Endothelial cell (in vitro differentiated cells): ENCODE results near the gene TMEM245. TPM values are rescaled to one million over a fixed set of nuclear protein-coding genes. Genes with fewer than 3 reads are reported as not detected.

Experiments used
- DNase-seq: peaks from one replicate; pipeline ENCODE4 v3.0.0; 2021; ENCODE audit warnings: low spot score
- H3K27ac Mint-ChIP-seq: one replicate; pipeline ENCODE4 v1.8.0; 2021; ENCODE audit warnings: mixed read lengths, inconsistent platforms; ENCODE audit not compliant: unreplicated experiment
- H3K27me3 Mint-ChIP-seq: one replicate; pipeline ENCODE4 v1.8.0; 2021; ENCODE audit warnings: mild to moderate bottlenecking, moderate library complexity, mixed read lengths, inconsistent platforms; ENCODE audit not compliant: unreplicated experiment
- H3K36me3 Mint-ChIP-seq: one replicate; pipeline ENCODE4 v1.8.0; 2021; ENCODE audit warnings: mild to moderate bottlenecking, low read depth, mixed read lengths, inconsistent platforms; ENCODE audit not compliant: unreplicated experiment
- H3K4me1 Mint-ChIP-seq: one replicate; pipeline ENCODE4 v1.8.0; 2021; ENCODE audit warnings: mild to moderate bottlenecking, mixed read lengths, inconsistent platforms; ENCODE audit not compliant: unreplicated experiment
- H3K4me3 Mint-ChIP-seq: one replicate; pipeline ENCODE4 v1.8.0; 2021; ENCODE audit warnings: mild to moderate bottlenecking, mixed read lengths, inconsistent platforms; ENCODE audit not compliant: unreplicated experiment
- H3K9me3 Mint-ChIP-seq: one replicate; pipeline ENCODE4 v1.8.0; 2021; ENCODE audit warnings: mixed read lengths, inconsistent platforms; ENCODE audit not compliant: unreplicated experiment
- total RNA-seq: library from RNA; stranded (reverse); fragmentation: NEBNext Ultra II Directional; extraction: Animal tissue kit (Norgen Biotek cat#: 25700); gene quantifications from one replicate; pipeline ENCODE4 v1.2.1, GENCODE V29; 2021; ENCODE audit not compliant: unreplicated experiment
- TF ChIP-seq, protein P1 (sequence below): fragments of 200-600 bp; sonication (generic); IDR thresholded peaks from one replicate; pipeline ENCODE4 v1.5.0; 2021; ENCODE audit warnings: antibody characterized with exemption; ENCODE audit not compliant: unreplicated experiment

Gene TMEM245
- total RNA-seq, 1 donor from 2014 or later, result 32.6 TPM

DNA sequence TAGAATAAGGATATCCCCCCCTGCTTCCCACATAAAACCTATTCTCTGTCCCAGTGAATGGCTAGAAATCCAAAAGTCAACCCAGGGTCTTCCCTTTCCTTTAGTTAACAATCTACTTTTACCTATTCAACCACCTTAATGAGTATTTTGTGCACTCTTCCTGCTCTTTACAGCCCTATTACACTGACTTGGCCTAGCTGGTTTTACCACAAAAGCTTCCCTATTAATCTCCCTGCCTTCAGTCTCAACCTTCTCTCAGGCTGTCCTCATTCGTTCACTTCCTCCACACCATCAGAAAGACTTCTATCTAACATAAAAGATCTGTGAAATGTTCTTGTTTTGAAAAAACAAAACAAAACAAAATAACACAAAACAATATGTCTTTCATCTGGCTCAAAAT is 122.6 kb downstream of the TMEM245 start:
- Mint-ChIP-seq H3K36me3 (no peaks in the 10 kb centered on the region), H3K4me1 (peaks cover 22% of the 10 kb centered on the region), H3K9me3 (no peaks in the 10 kb centered on the region), H3K4me3 (no peak overlapping the region), H3K27me3 (peaks cover 3% of the 10 kb centered on the region), H3K27ac (peak overlapping the region; percentile 28)
- DNase-seq, result no peak
- TF ChIP-seq, protein P1, sequence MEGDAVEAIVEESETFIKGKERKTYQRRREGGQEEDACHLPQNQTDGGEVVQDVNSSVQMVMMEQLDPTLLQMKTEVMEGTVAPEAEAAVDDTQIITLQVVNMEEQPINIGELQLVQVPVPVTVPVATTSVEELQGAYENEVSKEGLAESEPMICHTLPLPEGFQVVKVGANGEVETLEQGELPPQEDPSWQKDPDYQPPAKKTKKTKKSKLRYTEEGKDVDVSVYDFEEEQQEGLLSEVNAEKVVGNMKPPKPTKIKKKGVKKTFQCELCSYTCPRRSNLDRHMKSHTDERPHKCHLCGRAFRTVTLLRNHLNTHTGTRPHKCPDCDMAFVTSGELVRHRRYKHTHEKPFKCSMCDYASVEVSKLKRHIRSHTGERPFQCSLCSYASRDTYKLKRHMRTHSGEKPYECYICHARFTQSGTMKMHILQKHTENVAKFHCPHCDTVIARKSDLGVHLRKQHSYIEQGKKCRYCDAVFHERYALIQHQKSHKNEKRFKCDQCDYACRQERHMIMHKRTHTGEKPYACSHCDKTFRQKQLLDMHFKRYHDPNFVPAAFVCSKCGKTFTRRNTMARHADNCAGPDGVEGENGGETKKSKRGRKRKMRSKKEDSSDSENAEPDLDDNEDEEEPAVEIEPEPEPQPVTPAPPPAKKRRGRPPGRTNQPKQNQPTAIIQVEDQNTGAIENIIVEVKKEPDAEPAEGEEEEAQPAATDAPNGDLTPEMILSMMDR, result no peak

DNA sequence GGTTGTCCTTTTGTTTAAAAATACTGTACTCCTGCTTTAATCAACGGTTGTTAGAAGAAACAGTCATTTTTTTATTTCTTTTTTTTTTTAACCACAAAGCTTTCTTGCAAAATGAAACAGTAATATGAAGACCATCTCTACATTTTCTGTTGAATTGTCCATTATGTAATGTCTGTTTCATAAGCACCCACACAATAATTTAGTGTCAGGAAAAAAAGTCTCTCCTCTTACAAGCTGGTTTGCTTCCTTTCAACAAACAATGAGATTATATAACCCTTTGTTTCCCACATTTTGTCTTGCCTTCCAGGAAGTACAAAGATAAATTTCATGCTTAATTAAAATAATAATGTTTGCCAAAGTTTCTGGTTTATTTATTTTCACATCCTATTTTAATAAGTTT is 123.1 kb downstream of the TMEM245 start:
- H3K27ac Mint-ChIP-seq, result no peak overlapping the region
- H3K4me3 Mint-ChIP-seq, result no peak overlapping the region
- H3K4me1 Mint-ChIP-seq, result peaks cover 22% of the 10 kb centered on the region
- DNase-seq, result no peak
- TF ChIP-seq, protein P1, result no peak
- no peaks in the 10 kb centered on the region for H3K36me3 Mint-ChIP-seq
- H3K9me3 Mint-ChIP-seq, result no peaks in the 10 kb centered on the region
- peaks cover 3% of the 10 kb centered on the region for H3K27me3 Mint-ChIP-seq

DNA sequence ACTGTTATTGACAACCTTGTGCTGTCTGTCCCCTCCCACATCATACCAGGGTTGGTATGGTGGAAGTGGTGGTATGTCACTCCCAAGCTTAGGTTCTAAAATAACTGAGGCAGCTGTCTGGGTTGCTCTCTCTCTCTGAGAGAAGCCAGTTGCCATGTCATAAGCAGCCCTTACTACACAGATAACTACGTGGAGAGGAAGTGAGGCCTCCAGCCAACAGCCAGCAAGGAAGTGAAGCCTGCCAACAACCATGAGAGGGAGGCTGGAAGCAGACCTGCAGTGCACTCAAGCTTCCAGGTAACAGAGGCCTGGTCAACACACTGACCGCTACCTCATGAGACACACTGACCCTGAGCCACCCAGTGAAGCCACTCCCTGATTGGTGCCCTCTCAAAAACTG is 125.1 kb downstream of the TMEM245 start:
- Mint-ChIP-seq H3K27ac (no peak overlapping the region), H3K27me3 (peaks cover 3% of the 10 kb centered on the region), H3K4me1 (peaks cover 22% of the 10 kb centered on the region), H3K9me3 (no peaks in the 10 kb centered on the region), H3K36me3 (no peaks in the 10 kb centered on the region), H3K4me3 (no peak overlapping the region)
- TF ChIP-seq, protein P1, result no peak
- DNase-seq, result no peak

DNA sequence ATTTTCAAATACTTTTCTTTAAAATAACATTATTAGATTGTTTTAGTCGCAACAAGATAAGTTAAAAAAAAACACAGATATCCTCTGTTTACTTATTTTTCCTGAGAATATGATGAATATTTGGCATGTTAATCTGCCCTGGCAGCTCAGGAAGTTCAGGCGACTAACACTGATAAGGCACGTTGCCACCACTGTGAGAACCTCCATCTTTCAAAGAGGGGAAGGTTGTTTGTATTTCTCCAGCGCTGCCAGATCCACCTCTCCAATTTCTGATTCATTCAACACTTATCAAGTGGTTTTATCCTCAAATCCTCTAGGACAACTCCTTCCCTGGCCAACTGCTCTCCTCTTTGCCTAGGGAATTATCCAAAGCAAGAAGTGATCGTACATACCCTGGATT is 128.3 kb downstream of the TMEM245 start:
- Mint-ChIP-seq H3K4me1 (peaks cover 13% of the 10 kb centered on the region), H3K36me3 (peaks cover 8% of the 10 kb centered on the region), H3K9me3 (no peaks in the 10 kb centered on the region), H3K4me3 (no peak overlapping the region), H3K27ac (no peak overlapping the region), H3K27me3 (no peaks in the 10 kb centered on the region)
- DNase-seq, result no peak
- TF ChIP-seq, protein P1, result no peak

DNA sequence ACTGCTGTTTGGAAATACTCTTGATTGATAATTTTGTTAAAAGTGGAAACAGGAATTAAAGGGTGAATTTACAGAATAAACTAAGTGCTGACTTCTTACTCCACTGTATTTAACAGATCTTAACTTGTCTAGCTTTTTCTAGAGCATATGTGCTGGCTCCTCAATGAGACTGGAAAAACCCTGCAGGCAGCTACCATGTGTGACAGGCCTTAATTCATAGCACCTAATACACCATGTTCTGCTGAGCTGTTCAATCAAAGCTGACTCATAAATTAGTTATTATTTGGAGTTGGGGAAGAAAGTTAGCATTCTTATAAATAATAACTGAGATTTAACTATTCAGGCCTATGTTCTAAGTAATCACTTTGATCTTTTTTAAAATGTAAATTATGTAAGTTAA is 135.9 kb downstream of the TMEM245 start:
- no peak for DNase-seq
- TF ChIP-seq, protein P1, result no peak
- Mint-ChIP-seq H3K4me3 (no peak overlapping the region), H3K36me3 (peaks cover 8% of the 10 kb centered on the region), H3K4me1 (no peaks in the 10 kb centered on the region), H3K27ac (no peak overlapping the region), H3K27me3 (no peaks in the 10 kb centered on the region), H3K9me3 (no peaks in the 10 kb centered on the region)
